Right lobe of liver (tissue), 4 donors: Measurements from ENCODE around the gene C16orf92.

ENCODE experiments used
- CTCF ChIP-seq, 4 donors: fragments of 200-600 bp in 3 of 4; fragments of 450-650 bp in 1 of 4; IDR thresholded peaks; one replicate each; pipeline versions ENCODE4 v1.5.1 to v1.8.0; 2016 to 2022; ENCODE audit warnings: antibody characterized with exemption in 4 of 4, mild to moderate bottlenecking in 2 of 4
- POLR2A ChIP-seq: fragments of 450-650 bp; IDR thresholded peaks from one replicate; pipeline ENCODE4 v1.6.1; 2017; ENCODE audit warnings: antibody characterized with exemption, mild to moderate bottlenecking
- donor health status: DM: no; HTN: no; CAD: no.
- donor health status: DM: no; HTN: no; CAD: no.
- donor health status: DM: no; HTN: yes; CAD: no.

- TF ChIP-seq CTCF (IDR thresholded peaks at IDR 0.05) (no peak), POLR2A (no peak)
Observed at GRCh38 chr16:29978081-29978480, 44.9 kb upstream of the C16orf92 start.
